Caki2 (cell line): Measurements from ENCODE around the gene ZNF764. TPM values are rescaled to one million over a fixed set of nuclear protein-coding genes. Genes with fewer than 3 reads are reported as not detected.
A peak's percentile ranks its signal among the peaks of the same experiment; 100 is the strongest.
"Not testable (repeated sequence)": the region's sequence is repeated elsewhere in the genome, so short reads cannot be mapped to it uniquely, and the experiment has no call there.

Experiments used
- DNase-seq: peaks from one replicate; pipeline ENCODE4 v3.0.0-alpha.2; 2015; ENCODE audit warnings: low read depth
- in situ Hi-C: cut with HindIII; loops from 2 replicates; pipeline ENCODE4 v1.10.0; 2016; ENCODE audit warnings: low sequenced_read_pairs, low pct_unique_long_range_greater_than_20kb, mixed read lengths
- total RNA-seq: library from RNA; depleted of rRNA; stranded (reverse); fragments of >200 nt; shearing (Covaris generic); gene quantifications from 2 replicates; pipeline ENCODE4 v1.2.3, GENCODE V29; 2014; ENCODE audit warnings: low replicate concordance

Gene ZNF764
- total RNA-seq, 1 experiment from 2014 or later: 9.0 TPM

- in situ Hi-C loops: no loop called here
These were observed 24.3 kb downstream of the ZNF764 start for GRCh38 chr16:30533748-30534367.

DNA sequence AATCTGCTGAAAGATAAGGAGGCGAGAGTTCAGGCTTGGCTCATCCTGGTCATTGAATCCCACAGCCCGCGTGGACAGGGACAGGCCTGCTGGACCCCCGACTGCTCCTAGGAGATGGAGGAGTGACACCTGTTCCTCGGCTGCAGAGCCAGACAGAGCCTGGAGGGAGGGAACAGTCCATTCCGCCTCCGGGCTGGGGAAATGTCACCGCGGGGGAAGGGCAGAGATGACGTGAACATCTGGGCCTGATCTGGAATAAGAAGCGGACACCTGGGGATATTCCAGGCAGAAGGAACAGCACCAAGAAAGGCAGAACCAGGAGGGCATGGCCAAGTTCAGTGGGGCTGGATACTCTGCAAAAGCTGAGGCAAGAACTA lies 25.0 kb downstream of the ZNF764 start:
- no peak for DNase-seq
- in situ Hi-C loops: no loop called here

More at GRCh38 chr16:30533748-30534367, 24.3 kb downstream of the ZNF764 start:
- DNase-seq: peak; percentile 33

- DNase-seq: no peak
- in situ Hi-C loops: no loop called here
These were observed 25.7 kb downstream of the ZNF764 start for GRCh38 chr16:30532285-30533145.

GRCh38 chr16:30530163-30531037 lies 27.8 kb downstream of the ZNF764 start:
- in situ Hi-C loops: no loop called here
- DNase-seq: no peak

DNA sequence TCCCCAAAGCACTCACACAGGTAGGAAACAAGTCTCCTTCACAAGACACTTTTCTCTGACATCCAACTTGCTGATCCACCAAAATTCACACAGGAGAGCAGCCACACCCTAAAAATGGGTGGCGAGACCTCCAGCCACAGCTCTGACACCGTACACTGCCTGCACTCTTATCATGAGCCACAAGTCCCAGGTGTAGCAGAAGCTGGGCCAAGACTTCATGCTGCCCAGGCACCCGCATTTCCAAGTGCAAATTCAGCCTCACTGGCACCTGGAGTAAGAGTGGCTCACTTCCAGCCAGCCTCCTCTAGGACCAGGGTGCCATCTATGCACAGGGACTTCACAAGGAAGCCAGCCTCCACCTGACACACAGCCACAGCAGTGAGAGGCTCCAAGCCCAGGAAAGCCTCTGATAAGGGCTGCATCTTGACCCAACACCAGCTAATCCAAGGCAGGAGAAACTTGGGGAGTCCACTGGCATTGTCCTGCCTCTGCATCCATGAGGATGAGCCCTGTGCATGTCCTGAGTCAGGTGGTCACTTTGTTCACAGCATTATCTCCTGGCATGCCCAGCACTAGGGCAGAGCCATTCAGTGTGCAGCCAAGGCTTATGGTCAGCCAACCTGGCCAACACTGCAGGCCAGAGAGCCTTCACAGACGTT lies 29.2 kb downstream of the ZNF764 start:
- no peak for DNase-seq
- in situ Hi-C loops: no loop called here

GRCh38 chr16:30527635-30528178 lies 30.5 kb downstream of the ZNF764 start:
- DNase-seq: no peak

GRCh38 chr16:30526823-30527634 lies 31.1 kb downstream of the ZNF764 start:
- in situ Hi-C loops: no loop called here
- peak; percentile 100 for DNase-seq

More at GRCh38 chr16:30527635-30528178, 30.5 kb downstream of the ZNF764 start:
- in situ Hi-C loops: no loop called here

DNA sequence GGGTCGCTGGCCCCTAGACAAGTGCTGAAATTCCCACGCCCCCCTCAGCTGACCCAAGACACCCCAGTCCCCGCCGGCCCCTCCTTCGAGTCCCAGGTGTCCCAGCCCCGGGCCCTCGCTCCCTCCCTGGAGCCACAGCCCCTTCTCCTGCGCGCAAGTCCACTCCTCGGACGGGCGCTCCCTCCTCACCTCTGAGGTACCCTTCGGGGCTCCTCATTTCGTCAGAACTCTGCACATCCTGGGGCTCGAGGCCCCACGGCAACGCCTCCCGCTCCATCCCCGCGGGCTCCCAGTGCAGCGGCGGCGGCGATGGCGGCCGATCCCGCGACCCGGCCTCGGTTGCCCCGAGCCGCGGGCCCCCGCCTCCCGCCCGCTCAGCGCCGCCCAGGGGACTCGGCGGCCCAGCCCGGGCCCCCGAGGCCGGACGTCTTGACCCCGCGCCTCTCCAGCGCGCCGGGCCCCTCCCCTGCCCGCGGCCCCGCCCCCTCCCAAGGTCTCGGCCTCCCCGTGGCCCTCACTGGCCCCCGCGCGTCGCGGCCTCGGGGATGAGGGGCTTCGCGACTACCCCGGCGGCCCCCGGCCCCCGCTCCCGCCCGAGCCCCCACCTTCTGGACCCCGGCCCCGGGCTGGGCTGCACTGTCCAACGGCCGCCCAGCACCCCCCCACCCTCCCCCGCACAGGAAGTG lies 31.9 kb downstream of the ZNF764 start, which contains the start of gene ZNF768:
Gene ZNF768 (minus strand): TSS at position 430 of the 686 bp plus-strand sequence. CDS start 153 bp downstream, at position 277.
- in situ Hi-C loops: no loop called here
- peak; percentile 51 for DNase-seq

- DNase-seq: no peak
- in situ Hi-C loops: no loop called here
These were observed 32.4 kb downstream of the ZNF764 start for GRCh38 chr16:30525844-30526136.

DNA sequence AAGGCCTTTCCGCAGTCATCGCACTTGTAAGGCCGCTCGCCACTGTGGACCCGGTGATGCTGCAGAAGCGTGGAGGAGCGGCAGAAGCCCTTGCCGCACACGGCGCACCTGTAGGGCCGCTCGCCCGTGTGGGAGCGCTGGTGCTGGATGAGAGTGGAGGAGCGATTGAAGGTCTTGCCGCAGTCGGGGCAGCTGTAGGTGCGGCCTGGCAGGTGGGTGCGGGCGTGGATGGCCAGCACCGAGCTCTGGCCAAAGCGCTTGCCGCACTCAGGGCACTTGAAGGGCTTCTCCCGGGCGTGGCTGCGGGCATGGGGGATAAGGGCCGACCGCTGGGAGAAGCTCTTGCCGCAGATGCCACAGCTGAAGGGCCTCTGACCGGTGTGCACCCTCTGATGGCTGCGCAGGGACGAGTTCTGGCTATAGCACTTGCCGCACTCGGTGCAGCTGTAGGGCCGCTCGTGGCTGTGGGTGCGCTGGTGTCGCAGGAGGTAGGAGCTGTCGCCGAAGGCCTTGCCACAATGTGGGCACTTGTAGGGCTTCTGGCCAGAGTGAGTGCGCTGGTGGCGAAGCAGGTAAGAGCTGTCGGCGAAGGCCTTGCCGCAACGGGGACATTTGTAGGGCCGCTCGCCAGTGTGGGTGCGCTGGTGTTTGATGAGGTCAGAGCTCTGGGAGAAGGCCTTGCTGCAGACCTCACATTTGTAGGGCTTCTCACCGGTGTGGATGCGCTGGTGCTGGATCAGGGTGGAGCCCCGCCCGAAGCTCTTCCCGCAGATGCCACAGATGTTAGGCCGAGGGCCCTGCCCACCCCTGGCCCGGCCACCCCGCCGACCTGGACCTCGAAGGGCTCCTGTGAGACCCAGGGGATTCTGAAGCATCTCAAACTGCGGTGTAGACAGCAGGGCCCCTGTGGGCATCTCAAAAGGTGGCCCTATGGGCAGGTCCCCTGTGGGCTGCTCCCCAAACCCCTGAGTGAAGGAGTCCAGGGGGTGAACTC lies 33.3 kb downstream of the ZNF764 start:
- in situ Hi-C loops: no loop called here
- DNase-seq: no peak

DNA sequence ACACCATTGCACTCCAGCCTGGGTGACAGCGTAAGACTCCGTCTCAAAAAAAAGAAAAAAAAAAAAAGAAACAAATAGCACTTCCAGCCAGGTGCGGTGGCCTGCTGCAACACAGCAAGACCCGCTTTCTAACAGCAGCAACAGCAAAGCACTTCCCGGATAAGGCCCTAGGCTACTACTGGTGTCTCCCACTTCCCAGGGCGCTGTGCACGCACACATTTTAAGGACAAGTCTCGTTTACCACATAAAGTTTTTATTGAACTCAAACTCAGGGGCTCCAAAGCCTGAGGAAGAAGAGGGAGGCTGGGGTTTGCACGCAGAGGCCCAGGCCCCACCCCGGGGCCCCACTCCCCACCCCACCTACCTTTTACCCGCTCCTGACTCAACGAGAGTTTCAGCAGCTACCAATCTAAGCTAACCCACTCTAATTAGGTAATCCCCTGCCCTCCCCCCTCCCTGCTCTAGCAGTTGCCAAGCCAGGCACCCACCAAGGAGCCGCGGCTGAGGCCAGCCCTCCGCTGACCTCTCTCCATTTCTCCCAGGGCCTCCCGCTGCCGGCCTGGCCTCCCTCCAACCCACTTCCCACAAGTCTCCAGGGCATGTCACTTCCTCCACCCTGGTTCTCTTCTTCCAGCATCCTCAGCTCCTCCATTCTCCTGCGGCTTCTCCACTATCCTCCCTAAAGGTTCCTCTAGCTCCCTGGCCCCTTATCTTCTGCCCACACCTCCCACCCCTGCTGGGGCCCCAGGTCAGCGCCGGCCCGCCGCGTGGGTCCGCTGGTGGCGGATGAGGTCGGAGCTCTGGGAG lies 34.2 kb downstream of the ZNF764 start:
- no peak for DNase-seq
- in situ Hi-C loops: no loop called here

DNA sequence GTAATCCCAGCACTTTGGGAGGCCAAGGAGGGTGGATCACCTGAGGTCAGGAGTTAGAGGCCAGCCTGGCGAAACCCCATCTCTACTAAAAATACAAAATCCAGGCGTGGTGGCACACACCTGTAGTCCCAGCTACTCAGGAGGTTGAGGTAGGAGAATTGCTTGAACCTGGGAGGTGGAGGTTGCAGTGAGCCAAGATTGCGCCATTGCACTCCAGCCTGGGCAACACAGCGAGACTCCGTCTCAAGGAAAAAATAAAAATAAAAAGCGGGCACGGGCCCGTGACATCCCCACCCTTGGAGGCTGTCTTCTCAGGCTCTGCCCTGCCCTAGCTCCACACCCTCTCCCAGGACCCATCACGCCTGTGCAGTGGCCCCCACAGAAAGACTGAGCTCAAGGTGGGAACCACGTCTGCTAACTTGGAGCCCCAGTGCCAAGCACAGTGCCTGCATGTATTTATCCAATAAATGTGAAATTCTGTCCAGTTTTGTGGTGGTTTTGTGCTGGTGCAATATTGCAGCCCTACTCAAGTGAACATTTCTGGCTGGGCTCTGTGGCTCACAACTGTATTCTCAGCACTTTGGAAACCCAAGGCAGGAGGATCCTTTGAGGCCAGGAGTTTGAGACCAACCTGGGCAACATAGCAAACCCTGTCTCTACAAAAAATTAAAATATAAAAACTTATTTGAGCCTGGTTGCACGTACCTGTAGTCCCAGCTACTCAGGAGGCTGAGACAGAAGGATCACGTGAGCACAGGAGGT lies 35.3 kb downstream of the ZNF764 start:
- DNase-seq, in situ Hi-C loops: not testable (repeated sequence)

- DNase-seq: peak; percentile 98
- in situ Hi-C loops: no loop called here
These were observed 36.1 kb downstream of the ZNF764 start for GRCh38 chr16:30521873-30522641.

DNA sequence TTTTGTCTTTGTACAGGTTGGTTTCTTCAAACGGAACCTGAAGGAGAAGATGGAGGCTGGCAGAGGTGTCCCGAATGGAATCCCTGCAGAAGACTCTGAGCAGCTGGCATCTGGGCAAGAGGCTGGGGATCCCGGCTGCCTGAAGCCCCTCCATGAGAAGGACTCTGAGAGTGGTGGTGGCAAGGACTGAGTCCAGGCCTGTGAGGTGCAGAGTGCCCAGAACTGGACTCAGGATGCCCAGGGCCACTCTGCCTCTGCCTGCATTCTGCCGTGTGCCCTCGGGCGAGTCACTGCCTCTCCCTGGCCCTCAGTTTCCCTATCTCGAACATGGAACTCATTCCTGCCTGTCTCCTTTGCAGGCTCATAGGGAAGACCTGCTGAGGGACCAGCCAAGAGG lies 36.7 kb downstream of the ZNF764 start:
- DNase-seq: no peak
- in situ Hi-C loops: no loop called here
